ENCODE measurements around the gene CARS1. TPM values are rescaled to one million over a fixed set of nuclear protein-coding genes. Genes with fewer than 3 reads are reported as not detected.
"Not testable (repeated sequence)": the region's sequence is repeated elsewhere in the genome, so short reads cannot be mapped to it uniquely, and the experiment has no call there.

Gene CARS1
- polyA plus RNA-seq, 3 donors: 30.9 to 46.8 (median 35.7) TPM

GRCh38 chr11:3064709-3065108 lies 7.5 kb upstream of the CARS1 start:
- H3K9me3 ChIP-seq (replicated peaks in 1 of 2; ENCODE audit: control insufficient read depth in 1 of 2, insufficient read depth in 1 of 2, low read length in 2 of 2); H2AFZ ChIP-seq (ENCODE audit: insufficient read depth, low read depth, low read length, poor library complexity, severe bottlenecking); H3K36me3 ChIP-seq (replicated peaks in 1 of 2; ENCODE audit: control insufficient read depth in 1 of 2, insufficient read depth in 2 of 2, low read length in 2 of 2); H3K27ac Mint-ChIP-seq; H3K36me3 Mint-ChIP-seq; H3K9ac ChIP-seq (ENCODE audit: insufficient read depth, low read length, poor library complexity, severe bottlenecking); H4K20me1 ChIP-seq (ENCODE audit: insufficient read depth, low read length); H3K27me3 ChIP-seq (ENCODE audit: control insufficient read depth in 2 of 2, insufficient read depth in 2 of 2, low read length in 2 of 2); H3K27ac ChIP-seq (ENCODE audit: low read depth in 1 of 2, low read length in 2 of 2); H3K79me2 ChIP-seq (ENCODE audit: insufficient read depth, low read length); H3K4me1 Mint-ChIP-seq; H3K4me2 ChIP-seq (replicated peaks; ENCODE audit: extremely low read depth, low read length, poor library complexity, severe bottlenecking); intact Hi-C loops (cut with micrococcal nuclease); DNase-seq; H3K4me3 ChIP-seq (replicated peaks in 1 of 3; ENCODE audit: low read depth in 2 of 3, low read length in 3 of 3); H3K4me1 ChIP-seq (ENCODE audit: control insufficient read depth in 1 of 2, insufficient read depth in 2 of 2, low read length in 2 of 2): not testable (repeated sequence)
- WGBS (ENCODE audit: insufficient coverage): no CpG with 5 or more reads among the region's 6 CpGs
- peaks cover 3 to 32% (median 12%) of the 10 kb centered on the region in 3 donors for H3K27me3 Mint-ChIP-seq (ENCODE audit: low read depth in 3 of 3)
- peak overlapping the region in 1 of 2 donors; percentile 17 for H3K4me3 Mint-ChIP-seq
- peaks cover 0 to 15% (median 8%) of the 10 kb centered on the region in 7 donors for H3K9me3 Mint-ChIP-seq

GRCh38 chr11:3063876-3064275 lies 6.7 kb upstream of the CARS1 start:
- H3K9ac ChIP-seq (ENCODE audit: insufficient read depth, low read length, poor library complexity, severe bottlenecking): not testable (repeated sequence)

GRCh38 chr11:3063432-3063831 lies 6.2 kb upstream of the CARS1 start:
- H3K4me2 ChIP-seq (replicated peaks; ENCODE audit: extremely low read depth, low read length, poor library complexity, severe bottlenecking); H4K20me1 ChIP-seq (ENCODE audit: insufficient read depth, low read length); intact Hi-C loops (cut with micrococcal nuclease); H3K36me3 ChIP-seq (replicated peaks in 1 of 2; ENCODE audit: control insufficient read depth in 1 of 2, insufficient read depth in 2 of 2, low read length in 2 of 2); H3K27ac Mint-ChIP-seq; H2AFZ ChIP-seq (ENCODE audit: insufficient read depth, low read depth, low read length, poor library complexity, severe bottlenecking); H3K4me1 Mint-ChIP-seq; DNase-seq; H3K27me3 ChIP-seq (ENCODE audit: control insufficient read depth in 2 of 2, insufficient read depth in 2 of 2, low read length in 2 of 2); H3K36me3 Mint-ChIP-seq; H3K27ac ChIP-seq (ENCODE audit: low read depth in 1 of 2, low read length in 2 of 2); H3K4me3 ChIP-seq (replicated peaks in 1 of 3; ENCODE audit: low read depth in 2 of 3, low read length in 3 of 3); H3K9ac ChIP-seq (ENCODE audit: insufficient read depth, low read length, poor library complexity, severe bottlenecking); H3K4me3 Mint-ChIP-seq; H3K9me3 ChIP-seq (replicated peaks in 1 of 2; ENCODE audit: control insufficient read depth in 1 of 2, insufficient read depth in 1 of 2, low read length in 2 of 2); H3K79me2 ChIP-seq (ENCODE audit: insufficient read depth, low read length); H3K4me1 ChIP-seq (ENCODE audit: control insufficient read depth in 1 of 2, insufficient read depth in 2 of 2, low read length in 2 of 2): not testable (repeated sequence)
- 100% methylated on average over 1 of the region's 4 CpGs for WGBS (ENCODE audit: insufficient coverage)
- peaks cover 0 to 15% (median 8%) of the 10 kb centered on the region in 7 donors for H3K9me3 Mint-ChIP-seq
- peaks cover 5 to 33% (median 9%) of the 10 kb centered on the region in 3 donors for H3K27me3 Mint-ChIP-seq (ENCODE audit: low read depth in 3 of 3)

More at GRCh38 chr11:3063876-3064275, 6.7 kb upstream of the CARS1 start:
- 94% methylated on average over 4 of the region's 8 CpGs for WGBS (ENCODE audit: insufficient coverage)
- H3K27me3 ChIP-seq (ENCODE audit: control insufficient read depth in 2 of 2, insufficient read depth in 2 of 2, low read length in 2 of 2); intact Hi-C loops (cut with micrococcal nuclease); H3K4me3 Mint-ChIP-seq; H2AFZ ChIP-seq (ENCODE audit: insufficient read depth, low read depth, low read length, poor library complexity, severe bottlenecking); H3K79me2 ChIP-seq (ENCODE audit: insufficient read depth, low read length); H3K36me3 Mint-ChIP-seq; H3K4me3 ChIP-seq (replicated peaks in 1 of 3; ENCODE audit: low read depth in 2 of 3, low read length in 3 of 3); H3K9me3 ChIP-seq (replicated peaks in 1 of 2; ENCODE audit: control insufficient read depth in 1 of 2, insufficient read depth in 1 of 2, low read length in 2 of 2); H3K4me2 ChIP-seq (replicated peaks; ENCODE audit: extremely low read depth, low read length, poor library complexity, severe bottlenecking); H3K36me3 ChIP-seq (replicated peaks in 1 of 2; ENCODE audit: control insufficient read depth in 1 of 2, insufficient read depth in 2 of 2, low read length in 2 of 2); H4K20me1 ChIP-seq (ENCODE audit: insufficient read depth, low read length); DNase-seq; H3K27ac Mint-ChIP-seq; H3K4me1 ChIP-seq (ENCODE audit: control insufficient read depth in 1 of 2, insufficient read depth in 2 of 2, low read length in 2 of 2); H3K27ac ChIP-seq (ENCODE audit: low read depth in 1 of 2, low read length in 2 of 2); H3K4me1 Mint-ChIP-seq: not testable (repeated sequence)
- Mint-ChIP-seq H3K27me3 (ENCODE audit: low read depth in 3 of 3) (peaks cover 4 to 33% (median 9%) of the 10 kb centered on the region in 3 donors), H3K9me3 (peaks cover 0 to 15% (median 8%) of the 10 kb centered on the region in 7 donors)

Data from CD14-positive monocyte (primary cell).